Skeletal muscle satellite cell (primary cell): ENCODE data around the gene CD80. TPM values are rescaled to one million over a fixed set of nuclear protein-coding genes. Genes with fewer than 3 reads are reported as not detected.
A peak's percentile ranks its signal among the peaks of the same experiment; 100 is the strongest.

Experiments used
- H3K27me3 ChIP-seq: 2 replicates; pipeline ENCODE4 v1.7.0; 2013; ENCODE audit warnings: low read length; ENCODE audit not compliant: control insufficient read depth, insufficient read depth
- H3K36me3 ChIP-seq: 2 replicates; pipeline ENCODE4 v1.7.0; 2013; ENCODE audit warnings: mild to moderate bottlenecking, control low read depth, low read length; ENCODE audit not compliant: insufficient read depth
- H3K4me1 ChIP-seq: 2 replicates; pipeline ENCODE4 v1.7.0; 2013; ENCODE audit warnings: low read length; ENCODE audit not compliant: control insufficient read depth, insufficient read depth
- H3K4me2 ChIP-seq: 2 replicates; pipeline ENCODE4 v1.7.0; 2013; ENCODE audit warnings: mild to moderate bottlenecking, low read length
- H3K4me3 ChIP-seq: 2 replicates; pipeline ENCODE4 v1.7.0; 2013; ENCODE audit warnings: low read length
- H3K9ac ChIP-seq: 2 replicates; pipeline ENCODE4 v1.7.0; 2013; ENCODE audit warnings: mild to moderate bottlenecking, low read depth, low read length, moderate library complexity
- H3K9me3 ChIP-seq: replicated peaks from 2 replicates; pipeline ENCODE4 v1.7.0; 2013; ENCODE audit warnings: mild to moderate bottlenecking, control low read depth, low read length
- total RNA-seq: library from RNA; depleted of rRNA; stranded (reverse); fragments of >200 nt; gene quantifications from 2 replicates; pipeline ENCODE4 v1.2.3, GENCODE V29; 2012; rRNA removed

The CD80 gene, protein sequence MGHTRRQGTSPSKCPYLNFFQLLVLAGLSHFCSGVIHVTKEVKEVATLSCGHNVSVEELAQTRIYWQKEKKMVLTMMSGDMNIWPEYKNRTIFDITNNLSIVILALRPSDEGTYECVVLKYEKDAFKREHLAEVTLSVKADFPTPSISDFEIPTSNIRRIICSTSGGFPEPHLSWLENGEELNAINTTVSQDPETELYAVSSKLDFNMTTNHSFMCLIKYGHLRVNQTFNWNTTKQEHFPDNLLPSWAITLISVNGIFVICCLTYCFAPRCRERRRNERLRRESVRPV
- total RNA-seq, result 0.44 TPM in 1 of 2 replicates, not detected in the other

DNA sequence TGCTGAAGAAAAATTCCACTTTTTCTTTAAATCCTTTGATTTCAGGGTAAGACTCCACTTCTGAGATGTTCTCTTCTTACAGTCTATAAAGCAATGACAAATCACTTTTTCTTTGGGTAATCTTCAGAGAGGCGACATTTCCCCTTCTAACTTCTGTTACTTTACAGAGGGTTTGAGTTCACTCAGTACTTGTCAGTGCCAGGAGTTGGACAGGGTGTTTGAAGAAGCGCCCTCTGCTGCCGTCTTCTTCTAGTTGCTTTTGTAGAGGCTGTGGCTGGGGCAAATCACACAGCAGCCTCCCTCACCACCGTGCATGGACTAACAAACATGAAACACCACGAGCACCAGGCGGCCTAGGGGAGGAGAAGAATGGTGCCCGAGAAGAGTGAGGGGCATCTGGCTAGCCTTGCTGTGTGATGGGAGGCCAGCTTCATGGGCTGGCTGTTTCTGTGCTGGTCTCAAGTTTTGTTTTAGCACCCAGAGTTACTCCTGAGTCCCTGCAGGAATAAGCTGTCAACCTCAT, at the start of gene CD80:
TSS of gene CD80 (minus strand) at position 174 of the 523 bp plus-strand sequence. CDS start 1,886 bp downstream, outside the sequence.
- Histone ChIP-seq H3K4me3 (no peak within 1 kb of the TSS), H3K9ac (no peak within 1 kb of the TSS), H3K9me3 (no peaks in the 10 kb centered on the region), H3K4me1 (no peaks in the 10 kb centered on the region), H3K36me3 (no peaks in the 10 kb centered on the region), H3K4me2 (no peak within 1 kb of the TSS), H3K27me3 (peaks cover 20% of the 10 kb centered on the region)

DNA sequence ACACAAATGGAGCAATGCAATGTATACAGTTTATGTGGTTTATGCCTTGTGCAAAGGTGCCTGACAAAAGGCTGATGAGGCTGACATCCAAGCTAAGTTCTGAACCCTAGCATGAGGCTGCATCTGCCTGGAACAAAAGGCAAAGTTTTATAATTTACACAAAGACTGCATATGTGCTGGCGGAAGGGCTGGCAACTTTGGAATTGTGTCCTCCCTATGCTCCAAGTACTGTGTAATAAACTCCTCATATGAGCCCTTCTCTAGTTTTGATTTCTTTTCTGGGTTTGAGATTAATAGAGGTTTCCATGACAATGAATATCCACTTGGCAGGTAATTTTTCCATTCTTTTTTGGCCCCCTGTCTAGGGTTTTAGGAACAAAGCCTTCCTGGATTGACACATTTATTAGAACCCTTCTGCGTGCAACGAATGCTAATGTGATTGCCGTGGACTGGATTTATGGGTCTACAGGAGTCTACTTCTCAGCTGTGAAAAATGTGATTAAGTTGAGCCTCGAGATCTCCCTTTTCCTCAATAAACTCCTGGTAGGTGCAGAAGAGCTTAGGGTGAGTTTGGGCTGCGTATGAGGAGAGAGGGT, 49.1 kb upstream of the CD80 start:
- no peak overlapping the region for H3K4me2 ChIP-seq
- H3K9me3 ChIP-seq, result peaks cover 2% of the 10 kb centered on the region
- H3K9ac ChIP-seq, result no peak overlapping the region
- H3K4me1 ChIP-seq, result peaks cover 5% of the 10 kb centered on the region
- H3K27me3 ChIP-seq, result peaks cover 6% of the 10 kb centered on the region
- no peaks in the 10 kb centered on the region for H3K36me3 ChIP-seq
- H3K4me3 ChIP-seq, result no peak overlapping the region

DNA sequence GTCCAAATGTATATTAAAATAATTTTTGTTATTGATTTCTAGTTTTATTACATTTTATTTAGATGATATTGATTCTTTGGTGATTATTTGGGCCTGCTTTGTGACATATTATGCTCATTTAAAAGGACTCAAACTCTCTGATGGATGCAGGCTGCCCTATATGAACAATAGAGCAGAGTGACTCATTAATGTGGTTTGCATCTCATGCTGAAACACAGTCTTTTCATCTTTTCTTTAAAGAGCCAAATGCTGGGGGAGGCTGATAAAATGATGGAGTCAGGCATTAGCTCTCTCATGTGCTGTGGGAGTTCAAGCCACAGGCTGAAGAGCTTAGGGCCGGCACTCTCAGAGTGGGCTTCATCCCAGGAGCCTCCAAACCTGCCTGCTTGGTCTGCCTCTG, 45.5 kb upstream of the CD80 start:
- no peak overlapping the region for H3K9ac ChIP-seq
- no peak overlapping the region for H3K4me2 ChIP-seq
- H3K36me3 ChIP-seq, result no peaks in the 10 kb centered on the region
- H3K4me3 ChIP-seq, result no peak overlapping the region
- H3K4me1 ChIP-seq, result peaks cover 5% of the 10 kb centered on the region
- peaks cover 6% of the 10 kb centered on the region for H3K27me3 ChIP-seq
- H3K9me3 ChIP-seq, result no peaks in the 10 kb centered on the region

DNA sequence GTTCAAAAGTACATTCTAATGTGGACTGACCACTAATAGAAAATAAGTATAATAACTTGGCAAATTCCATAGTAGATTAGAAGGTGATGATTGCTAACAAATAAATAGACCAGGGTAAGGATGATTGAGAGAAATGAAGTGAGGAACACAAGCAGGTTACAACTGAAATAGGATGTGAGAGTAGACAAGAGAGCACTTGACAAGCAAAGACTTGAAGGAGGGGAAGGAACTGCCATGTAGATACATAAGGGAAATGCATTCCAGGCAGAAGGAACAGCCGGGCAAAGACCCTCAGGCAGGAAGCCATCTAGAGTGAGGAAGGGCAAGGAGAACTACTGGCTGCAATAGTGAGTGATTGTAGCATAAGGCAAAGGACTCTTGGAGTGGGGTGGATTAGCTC, 43.3 kb upstream of the CD80 start:
- Histone ChIP-seq H3K4me1 (peaks cover 7% of the 10 kb centered on the region), H3K9ac (no peak overlapping the region), H3K36me3 (no peaks in the 10 kb centered on the region), H3K9me3 (no peaks in the 10 kb centered on the region), H3K4me2 (no peak overlapping the region), H3K4me3 (no peak overlapping the region), H3K27me3 (no peaks in the 10 kb centered on the region)

DNA sequence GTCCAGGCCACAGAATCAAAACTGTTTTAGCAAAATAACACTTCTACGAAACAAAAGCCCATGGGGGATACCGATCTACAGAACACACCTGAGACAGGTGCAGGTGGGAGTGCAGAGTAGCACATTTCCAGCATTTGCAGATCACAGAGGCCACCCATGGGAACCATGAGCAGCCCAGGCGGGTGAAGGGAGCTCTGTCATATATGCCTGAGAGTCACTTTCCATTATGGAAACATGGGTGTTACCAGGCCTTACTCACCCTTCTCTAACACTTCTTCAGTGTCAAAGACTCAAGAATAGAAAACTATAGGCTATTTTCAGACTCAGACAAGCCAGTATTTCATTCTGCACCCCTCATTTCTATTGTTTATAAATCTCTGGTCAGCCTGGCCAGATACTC, 41.7 kb upstream of the CD80 start:
- Histone ChIP-seq H3K4me1 (peaks cover 15% of the 10 kb centered on the region), H3K27me3 (no peaks in the 10 kb centered on the region)

DNA sequence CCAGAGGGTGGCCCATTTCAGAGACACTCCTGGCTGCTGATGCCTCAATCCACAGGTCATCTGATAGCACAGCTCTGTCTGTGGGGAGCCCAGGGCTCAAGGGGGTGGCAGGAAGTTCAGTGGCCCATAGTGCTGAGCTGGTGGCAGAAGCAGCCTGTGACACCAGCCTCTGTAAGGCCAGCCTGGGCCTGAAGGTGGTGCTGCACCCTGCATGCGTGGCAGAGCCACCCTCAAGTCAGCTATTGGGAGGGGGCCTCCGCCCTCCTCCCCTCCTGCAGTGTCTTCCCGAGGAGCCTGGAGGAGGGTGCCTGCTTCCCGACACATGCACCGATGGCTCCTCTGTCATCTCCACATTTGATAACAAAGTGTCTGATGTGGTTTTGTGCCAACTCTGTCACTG, 41.3 kb upstream of the CD80 start:
- H3K9ac ChIP-seq, result no peak overlapping the region
- no peaks in the 10 kb centered on the region for H3K36me3 ChIP-seq
- H3K4me1 ChIP-seq, result peaks cover 19% of the 10 kb centered on the region
- no peaks in the 10 kb centered on the region for H3K27me3 ChIP-seq
- H3K4me3 ChIP-seq, result no peak overlapping the region
- no peaks in the 10 kb centered on the region for H3K9me3 ChIP-seq
- H3K4me2 ChIP-seq, result no peak overlapping the region

More for the DNA sequence above, 41.7 kb upstream of the CD80 start:
- H3K36me3 ChIP-seq, result no peaks in the 10 kb centered on the region
- no peak overlapping the region for H3K9ac ChIP-seq
- H3K4me2 ChIP-seq, result no peak overlapping the region
- no peak overlapping the region for H3K4me3 ChIP-seq
- no peaks in the 10 kb centered on the region for H3K9me3 ChIP-seq

DNA sequence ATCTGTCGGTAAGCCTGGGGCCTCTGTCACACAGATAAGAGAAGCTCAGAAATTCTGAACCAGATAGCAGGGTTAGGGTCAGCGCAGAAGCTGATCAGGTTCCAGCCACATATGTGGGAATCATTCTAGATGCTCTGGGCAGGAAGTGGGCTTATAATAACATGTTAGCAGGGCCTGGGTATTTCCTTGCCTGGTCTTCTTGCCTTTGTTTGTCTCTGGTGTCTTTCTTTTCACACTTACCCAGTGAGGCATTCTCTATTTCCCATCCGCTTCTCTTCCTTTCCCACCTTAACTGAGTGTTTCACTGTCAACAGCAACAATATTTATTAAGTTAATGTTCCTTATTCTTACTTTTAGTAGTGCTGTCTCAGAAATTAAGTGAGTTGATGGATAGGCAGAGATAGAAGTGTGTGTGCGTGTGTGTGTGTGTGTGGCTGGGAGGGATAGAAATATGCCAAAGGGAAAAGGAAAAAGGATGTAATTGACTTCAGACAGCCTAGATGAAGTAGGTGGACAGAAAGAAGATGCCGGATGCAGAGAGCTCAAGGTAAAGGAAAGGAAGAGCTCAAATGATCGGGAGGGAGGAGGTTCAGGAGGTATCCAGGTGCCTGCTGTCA, 40.3 kb upstream of the CD80 start:
- Histone ChIP-seq H3K27me3 (no peaks in the 10 kb centered on the region), H3K9ac (no peak overlapping the region), H3K4me1 (peaks cover 21% of the 10 kb centered on the region), H3K9me3 (no peaks in the 10 kb centered on the region), H3K4me2 (no peak overlapping the region), H3K4me3 (no peak overlapping the region), H3K36me3 (no peaks in the 10 kb centered on the region)

DNA sequence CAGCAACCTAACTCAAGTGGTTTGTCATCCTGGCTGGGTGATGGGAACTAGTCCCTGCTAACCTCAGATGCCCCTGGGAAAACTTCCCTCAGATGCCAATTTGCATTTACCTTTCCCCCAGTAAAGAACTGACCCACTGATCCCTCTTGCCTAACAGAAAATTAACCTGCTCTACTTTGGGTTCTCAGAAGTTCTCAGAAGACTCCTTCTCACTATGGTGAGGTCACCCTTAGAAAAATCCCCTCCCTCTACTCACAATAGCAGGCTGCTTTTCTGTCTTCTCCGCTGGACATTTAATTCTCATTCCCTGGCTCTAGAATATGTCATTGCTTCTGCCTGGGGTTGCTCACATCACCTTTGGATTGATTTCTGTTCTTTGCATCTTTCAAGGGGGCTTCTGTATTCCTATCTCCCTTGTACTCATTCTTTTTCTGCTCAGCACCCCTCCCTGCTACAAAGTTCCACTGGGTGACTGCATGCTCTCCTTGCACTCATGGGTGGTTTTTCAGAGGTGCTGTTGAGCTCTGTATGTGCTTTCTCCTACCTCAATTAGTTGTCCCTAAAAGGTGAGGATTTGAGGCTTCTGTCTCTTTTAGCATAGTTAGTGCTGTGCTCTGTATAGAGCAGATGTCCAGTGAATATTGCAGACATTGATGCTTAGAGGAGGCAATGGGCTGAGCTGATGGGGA, 39.1 kb upstream of the CD80 start:
- H3K4me1 ChIP-seq, result peaks cover 21% of the 10 kb centered on the region
- no peaks in the 10 kb centered on the region for H3K9me3 ChIP-seq
- no peak overlapping the region for H3K4me2 ChIP-seq
- H3K27me3 ChIP-seq, result no peaks in the 10 kb centered on the region
- H3K36me3 ChIP-seq, result no peaks in the 10 kb centered on the region
- H3K4me3 ChIP-seq, result no peak overlapping the region
- H3K9ac ChIP-seq, result no peak overlapping the region

DNA sequence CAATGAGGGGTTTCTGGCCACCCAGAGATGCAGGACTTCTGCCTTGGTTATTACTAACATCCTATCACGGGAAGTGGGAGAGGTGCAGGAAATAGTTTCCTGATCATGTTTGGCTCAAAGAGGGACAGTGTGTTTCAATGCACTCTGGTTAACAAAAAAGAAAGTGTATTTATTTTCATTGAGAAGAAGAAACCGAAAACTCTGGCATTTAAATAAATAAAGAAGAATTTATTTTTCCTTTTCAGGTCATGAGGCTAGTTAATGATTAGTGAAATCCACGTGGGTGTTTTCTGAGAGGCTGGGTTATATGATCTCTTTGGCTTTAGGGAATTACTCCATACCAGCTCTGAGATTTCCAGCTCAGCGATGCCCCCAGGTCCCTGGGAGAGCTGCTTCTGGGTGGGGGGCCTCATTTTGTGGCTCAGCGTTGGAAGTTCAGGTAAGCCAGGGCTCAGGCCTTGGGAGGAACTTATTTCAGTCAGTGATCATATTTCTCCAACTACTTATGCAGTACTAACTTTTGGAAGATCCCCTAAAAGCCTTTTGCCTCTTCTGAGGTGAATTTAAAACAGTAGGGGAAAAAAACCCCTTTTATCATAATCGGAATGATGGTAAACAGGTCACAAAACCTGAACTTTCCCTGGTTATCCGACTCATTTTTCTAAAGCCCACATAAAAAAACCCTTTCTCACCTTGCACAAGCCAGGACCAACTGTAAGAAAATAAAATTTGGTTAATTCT, 38.3 kb upstream of the CD80 start, which contains the start of gene PLA1A:
TSS of gene PLA1A (plus strand) at position 338 of the 741 bp plus-strand sequence. CDS start at position 367, 29 bp downstream.
- Histone ChIP-seq H3K27me3 (no peaks in the 10 kb centered on the region), H3K9me3 (no peaks in the 10 kb centered on the region), H3K9ac (no peak within 1 kb of the TSS), H3K36me3 (no peaks in the 10 kb centered on the region), H3K4me2 (no peak within 1 kb of the TSS), H3K4me1 (peaks cover 21% of the 10 kb centered on the region), H3K4me3 (no peak within 1 kb of the TSS)

DNA sequence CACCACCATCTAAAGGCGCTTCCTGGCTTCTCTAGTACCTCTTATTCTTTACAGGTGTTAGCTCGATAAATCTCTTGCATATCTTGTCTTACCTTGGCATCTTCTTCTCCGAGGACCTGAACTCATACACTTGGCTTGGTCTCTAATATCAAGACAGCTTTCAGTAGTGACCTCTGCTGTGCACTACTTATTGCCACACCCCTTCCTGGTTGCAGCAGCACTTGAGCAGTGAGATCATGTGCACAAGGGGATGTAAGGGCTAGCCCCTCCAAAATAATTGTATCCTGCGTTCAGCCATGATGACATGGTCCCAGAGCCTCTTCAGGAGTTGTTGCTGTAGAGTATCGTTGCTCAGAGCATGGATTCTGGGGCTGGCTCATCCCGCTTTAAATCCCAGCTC, 37.0 kb upstream of the CD80 start:
- H3K27me3 ChIP-seq, result no peaks in the 10 kb centered on the region
- H3K4me2 ChIP-seq, result peak overlapping the region; percentile 82
- H3K9me3 ChIP-seq, result no peaks in the 10 kb centered on the region
- H3K4me1 ChIP-seq, result peaks cover 21% of the 10 kb centered on the region
- no peak overlapping the region for H3K4me3 ChIP-seq
- no peak overlapping the region for H3K9ac ChIP-seq
- no peaks in the 10 kb centered on the region for H3K36me3 ChIP-seq
